Right lobe of liver (tissue), 6 donors: ENCODE results near the gene PLK5. TPM values are rescaled to one million over a fixed set of nuclear protein-coding genes. Genes with fewer than 3 reads are reported as not detected.

Experiments
- ATAC-seq, 4 donors: fragments of 200-7000 bp; cut with Tn5 transposase; one replicate each; pipeline ENCODE4 v1.9.1; 2020; ENCODE audit warnings: mild to moderate bottlenecking in 4 of 4, moderate library complexity in 4 of 4
- DNase-seq, 3 donors: peaks; one replicate each; pipeline ENCODE4 v3.0.0-alpha.2; 2020
- H3K27ac ChIP-seq, 3 donors: fragments of 200-600 bp; one replicate each; pipeline ENCODE4 v1.8.0; 2022
- H3K27me3 ChIP-seq, 2 donors: fragments of 200-600 bp; one replicate each; pipeline ENCODE4 v1.8.0; 2022
- H3K36me3 ChIP-seq, 4 donors: fragments of 200-600 bp; sonication (generic) in 1 of 4; one replicate each; pipeline versions ENCODE4 v1.5.1 to v1.8.0; 2017 to 2022; ENCODE audit warnings: control low read depth in 1 of 4
- H3K4me1 ChIP-seq, 4 donors: fragments of 200-600 bp; sonication (generic) in 1 of 4; one replicate each; pipeline versions ENCODE4 v1.5.1 to v1.8.0; 2017 to 2022; ENCODE audit warnings: control low read depth in 1 of 4
- H3K4me3 ChIP-seq, 3 donors: fragments of 200-600 bp; one replicate each; pipeline ENCODE4 v1.8.0; 2022
- H3K9me3 ChIP-seq, 4 donors: fragments of 200-600 bp; sonication (generic) in 1 of 4; one replicate each; pipeline versions ENCODE4 v1.5.1 to v1.8.0; 2017 to 2022; ENCODE audit warnings: control low read depth in 1 of 4
- POLR2A ChIP-seq: fragments of 450-650 bp; IDR thresholded peaks from one replicate; pipeline ENCODE4 v1.6.1; 2017; ENCODE audit warnings: antibody characterized with exemption, mild to moderate bottlenecking
- WGBS: methylation state at CpG from one replicate; pipeline ENCODE4 v1.1.6; 2018; ENCODE audit warnings: low coverage, low lambda C conversion rate; ENCODE audit not compliant: insufficient coverage; ENCODE audit errors: missing lambda C conversion rate; 5-methylcytosine and 5-hydroxymethylcytosine counted together
- intact Hi-C, 2 donors: fragments of 100-400 bp; cut with DNase I; formaldehyde crosslinking; loops; one replicate each; pipeline versions ENCODE4 v1.11.2 to v1.14.1; 2022
- total RNA-seq, 6 experiments: library from RNA; depleted of rRNA in 2 of 6; stranded (reverse); fragments of >200 nt in 2 of 6; fragmentation: NEBNext Ultra II Directional in 3 of 6; extraction: Animal tissue kit (Norgen Biotek cat#: 25700) in 3 of 6; gene quantifications; one replicate each; pipeline versions ENCODE4 v1.1.0 to v1.2.4, GENCODE V29; 2016 to 2023
- TF ChIP-seq, protein P1 (sequence below), 4 donors: fragments of 200-600 bp in 3 of 4; fragments of 450-650 bp in 1 of 4; IDR thresholded peaks; one replicate each; pipeline versions ENCODE4 v1.5.1 to v1.8.0; 2016 to 2022; ENCODE audit warnings: antibody characterized with exemption in 4 of 4, mild to moderate bottlenecking in 2 of 4
- donor health status: DM: no; HTN: yes; CAD: no.
- donor health status: DM: no; HTN: no; CAD: no.
- donor health status: DM: no; HTN: no; CAD: no.
- donor health status: DM: no; HTN: yes; CAD: no.
- donor health status: DM: no; HTN: yes; CAD: no.

PLK5 gene
- total RNA-seq, 6 experiments from 2014 or later = not detected

GRCh38 chr19:1568320-1569019 lies 44.6 kb downstream of the PLK5 start, which contains the start of gene MEX3D:
MEX3D (minus strand) TSS chr19:1568325; CDS start chr19:1568058, 267 bp downstream.
- WGBS = 18% methylated on average over 2 of the region's 63 CpGs
- DNase-seq (peak; percentile 82 to 83 (median 83)), ATAC-seq (peak; percentile 81 to 97 (median 86))
- Histone ChIP-seq H3K27ac (peak within 1 kb of the TSS; percentile 26 to 65 (median 40)), H3K4me3 (peak within 1 kb of the TSS; percentile 49 to 58 (median 56)), H3K9me3 (no peaks in the 10 kb centered on the region), H3K36me3 (no peaks in the 10 kb centered on the region), H3K4me1 (peaks cover 0 to 3% (median 0%) of the 10 kb centered on the region in 4 donors), H3K27me3 (no peaks in the 10 kb centered on the region)
- intact Hi-C loops = no loop called here
- TF ChIP-seq POLR2A = no peak
- TF ChIP-seq, protein P1, sequence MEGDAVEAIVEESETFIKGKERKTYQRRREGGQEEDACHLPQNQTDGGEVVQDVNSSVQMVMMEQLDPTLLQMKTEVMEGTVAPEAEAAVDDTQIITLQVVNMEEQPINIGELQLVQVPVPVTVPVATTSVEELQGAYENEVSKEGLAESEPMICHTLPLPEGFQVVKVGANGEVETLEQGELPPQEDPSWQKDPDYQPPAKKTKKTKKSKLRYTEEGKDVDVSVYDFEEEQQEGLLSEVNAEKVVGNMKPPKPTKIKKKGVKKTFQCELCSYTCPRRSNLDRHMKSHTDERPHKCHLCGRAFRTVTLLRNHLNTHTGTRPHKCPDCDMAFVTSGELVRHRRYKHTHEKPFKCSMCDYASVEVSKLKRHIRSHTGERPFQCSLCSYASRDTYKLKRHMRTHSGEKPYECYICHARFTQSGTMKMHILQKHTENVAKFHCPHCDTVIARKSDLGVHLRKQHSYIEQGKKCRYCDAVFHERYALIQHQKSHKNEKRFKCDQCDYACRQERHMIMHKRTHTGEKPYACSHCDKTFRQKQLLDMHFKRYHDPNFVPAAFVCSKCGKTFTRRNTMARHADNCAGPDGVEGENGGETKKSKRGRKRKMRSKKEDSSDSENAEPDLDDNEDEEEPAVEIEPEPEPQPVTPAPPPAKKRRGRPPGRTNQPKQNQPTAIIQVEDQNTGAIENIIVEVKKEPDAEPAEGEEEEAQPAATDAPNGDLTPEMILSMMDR (IDR thresholded peaks at IDR 0.05) = no peak

- H3K9me3 ChIP-seq = no peaks in the 10 kb centered on the region
- H3K27me3 ChIP-seq = no peaks in the 10 kb centered on the region
- no peak overlapping the region for H3K27ac ChIP-seq
- WGBS = 76% methylated on average over 4 of the region's 4 CpGs
- intact Hi-C loops = no loop called here
- no peak for TF ChIP-seq POLR2A
- TF ChIP-seq, protein P1 (IDR thresholded peaks at IDR 0.05) = no peak
- peaks cover 0 to 3% (median 0%) of the 10 kb centered on the region in 4 donors for H3K4me1 ChIP-seq
- ATAC-seq (no peak), DNase-seq (no peak)
- no peak overlapping the region for H3K4me3 ChIP-seq
- no peaks in the 10 kb centered on the region for H3K36me3 ChIP-seq
Measured at GRCh38 chr19:1569997-1570396, 46.1 kb downstream of the PLK5 start.

GRCh38 chr19:1570836-1571235 lies 47.0 kb downstream of the PLK5 start:
- 90% methylated on average over 5 of the region's 13 CpGs for WGBS
- ATAC-seq (no peak), DNase-seq (no peak)
- H3K4me3 ChIP-seq = no peak overlapping the region
- no peak overlapping the region for H3K27ac ChIP-seq
- H3K4me1 ChIP-seq = peaks cover 0 to 3% (median 0%) of the 10 kb centered on the region in 4 donors
- H3K27me3 ChIP-seq = no peaks in the 10 kb centered on the region
- no peaks in the 10 kb centered on the region for H3K36me3 ChIP-seq
- intact Hi-C loops = no loop called here
- no peaks in the 10 kb centered on the region for H3K9me3 ChIP-seq
- TF ChIP-seq, protein P1 (IDR thresholded peaks at IDR 0.05) = no peak
- no peak for TF ChIP-seq POLR2A

DNA sequence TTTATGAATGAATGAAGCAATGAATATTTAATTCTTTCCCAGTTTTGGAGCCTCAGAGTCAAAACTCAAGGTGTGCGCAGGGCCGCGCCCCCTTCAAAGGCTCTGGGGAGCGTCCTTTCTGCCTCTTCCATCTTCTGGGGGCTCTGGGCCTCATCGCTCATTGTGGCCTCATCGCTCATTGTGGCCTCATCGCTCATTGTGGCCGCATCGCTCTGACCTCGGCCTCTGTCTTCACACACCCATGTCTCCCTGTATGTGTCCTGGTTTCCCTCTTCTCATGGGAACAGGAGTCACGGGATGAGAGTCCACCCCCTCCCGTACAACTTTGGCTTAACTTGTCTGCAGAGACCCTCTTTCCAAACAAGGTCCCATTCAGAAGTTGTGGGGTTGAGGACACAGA lies 47.5 kb downstream of the PLK5 start:
- Histone ChIP-seq H3K4me1 (peaks cover 0 to 3% (median 0%) of the 10 kb centered on the region in 4 donors), H3K4me3 (no peak overlapping the region), H3K36me3 (no peaks in the 10 kb centered on the region), H3K9me3 (no peaks in the 10 kb centered on the region), H3K27ac (no peak overlapping the region), H3K27me3 (no peaks in the 10 kb centered on the region)
- TF ChIP-seq, protein P1 (IDR thresholded peaks at IDR 0.05) = no peak
- no peak for TF ChIP-seq POLR2A
- 90% methylated on average over 12 of the region's 12 CpGs for WGBS
- ATAC-seq (no peak), DNase-seq (no peak)
- intact Hi-C loops = no loop called here
